Measurements from ENCODE around the gene SOX4.

DNA sequence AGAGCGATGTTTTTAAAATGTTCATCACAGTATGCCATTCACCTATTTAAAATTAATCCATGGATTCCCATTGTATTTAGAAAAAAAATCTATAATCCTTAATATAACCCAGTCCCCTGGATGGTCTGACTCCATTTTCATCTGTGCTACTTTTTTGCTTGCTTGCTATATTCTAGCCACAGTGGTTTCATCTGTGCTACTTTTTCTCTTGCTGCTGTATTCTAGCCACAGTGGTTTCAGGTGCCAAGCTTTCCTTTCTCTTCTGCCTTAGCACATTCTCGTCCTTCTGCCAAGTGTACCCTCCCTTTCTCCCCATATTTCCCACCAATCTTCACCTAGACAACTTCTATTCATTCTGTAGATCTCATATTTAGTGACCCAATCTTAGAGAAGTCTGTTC, 33.3 kb upstream of the SOX4 start:
- TF ChIP-seq EZH2 (IDR thresholded peaks at IDR 0.05; ENCODE audit: insufficient read depth, poor library complexity, severe bottlenecking) (no peak), EZH2phosphoT487 (IDR thresholded peaks at IDR 0.05; ENCODE audit: insufficient read depth, low read depth) (no peak)
